ENCODE measurements around the gene MYLK. TPM values are rescaled to one million over a fixed set of nuclear protein-coding genes. Genes with fewer than 3 reads are reported as not detected.
A peak's percentile ranks its signal among the peaks of the same experiment; 100 is the strongest.

Gene MYLK
- total RNA-seq, 2 experiments from 2014 or later, result not detected

- CTCF ChIA-PET, result interaction anchor here (0.6 kb wide), 1 partner anchor 18 kb away, joined by 3 read pairs; no protein-coding TSS in a partner anchor
- H3K9me3 Mint-ChIP-seq, result peaks cover 5% of the 10 kb centered on the region
- no peaks in the 10 kb centered on the region for H3K4me1 Mint-ChIP-seq (ENCODE audit: low read depth)
- H3K4me3 Mint-ChIP-seq, result no peak overlapping the region
- no peak for DNase-seq
- no peak overlapping the region for H3K27ac Mint-ChIP-seq
- H3K36me3 Mint-ChIP-seq (ENCODE audit: low read depth), result no peaks in the 10 kb centered on the region
- peaks cover 7% of the 10 kb centered on the region for H3K27me3 Mint-ChIP-seq (ENCODE audit: low read depth)
- intact Hi-C loops (cut with micrococcal nuclease), result no loop called here
These were observed 225.8 kb downstream of the MYLK start for GRCh38 chr3:123658118-123658851.

GRCh38 chr3:123657568-123657967, 226.6 kb downstream of the MYLK start:
- Mint-ChIP-seq H3K36me3 (ENCODE audit: low read depth) (no peaks in the 10 kb centered on the region), H3K9me3 (peaks cover 5% of the 10 kb centered on the region), H3K4me1 (ENCODE audit: low read depth) (no peaks in the 10 kb centered on the region), H3K27me3 (ENCODE audit: low read depth) (peaks cover 2% of the 10 kb centered on the region), H3K27ac (no peak overlapping the region), H3K4me3 (no peak overlapping the region)
- no peak for DNase-seq
- CTCF ChIA-PET, result interaction anchor here (0.6 kb wide), 1 partner anchor 17 kb away, joined by 3 read pairs; no protein-coding TSS in a partner anchor
- intact Hi-C loops (cut with micrococcal nuclease), result no loop called here

GRCh38 chr3:123657111-123657510, 227.0 kb downstream of the MYLK start:
- Mint-ChIP-seq H3K9me3 (peaks cover 5% of the 10 kb centered on the region), H3K36me3 (ENCODE audit: low read depth) (no peaks in the 10 kb centered on the region), H3K27ac (no peak overlapping the region), H3K27me3 (ENCODE audit: low read depth) (peaks cover 2% of the 10 kb centered on the region), H3K4me1 (ENCODE audit: low read depth) (no peaks in the 10 kb centered on the region), H3K4me3 (no peak overlapping the region)
- intact Hi-C loops (cut with micrococcal nuclease), result no loop called here
- no peak for DNase-seq
- CTCF ChIA-PET, result interaction anchor here (5.6 to 5.7 kb wide), 2 partner anchors 15 to 66 kb away, joined by 46 to 55 read pairs; no protein-coding TSS in a partner anchor

GRCh38 chr3:123656691-123657090, 227.4 kb downstream of the MYLK start:
- intact Hi-C loops (cut with micrococcal nuclease), result no loop called here
- Mint-ChIP-seq H3K27ac (no peak overlapping the region), H3K4me3 (no peak overlapping the region), H3K27me3 (ENCODE audit: low read depth) (peaks cover 2% of the 10 kb centered on the region), H3K9me3 (peaks cover 5% of the 10 kb centered on the region), H3K4me1 (ENCODE audit: low read depth) (no peaks in the 10 kb centered on the region), H3K36me3 (ENCODE audit: low read depth) (no peaks in the 10 kb centered on the region)
- CTCF ChIA-PET, result interaction anchor here (0.6 to 5.7 kb wide), 3 partner anchors 14 to 323 kb away, joined by 3 to 55 read pairs (median 46); no protein-coding TSS in a partner anchor
- peak; percentile 27 for DNase-seq

- intact Hi-C loops (cut with micrococcal nuclease), result no loop called here
- no peaks in the 10 kb centered on the region for H3K4me1 Mint-ChIP-seq (ENCODE audit: low read depth)
- H3K27me3 Mint-ChIP-seq (ENCODE audit: low read depth), result peaks cover 2% of the 10 kb centered on the region
- CTCF ChIA-PET, result interaction anchor here (0.5 to 5.7 kb wide), 5 partner anchors 14 to 376 kb away, joined by 3 to 55 read pairs (median 6); partner anchors contain the start of gene KALRN
- H3K27ac Mint-ChIP-seq, result no peak overlapping the region
- no peak overlapping the region for H3K4me3 Mint-ChIP-seq
- no peaks in the 10 kb centered on the region for H3K36me3 Mint-ChIP-seq (ENCODE audit: low read depth)
- no peak for DNase-seq
- peaks cover 5% of the 10 kb centered on the region for H3K9me3 Mint-ChIP-seq
These were observed 227.9 kb downstream of the MYLK start for GRCh38 chr3:123656274-123656673.

GRCh38 chr3:123655400-123655799, 228.7 kb downstream of the MYLK start:
- Mint-ChIP-seq H3K4me1 (ENCODE audit: low read depth) (no peaks in the 10 kb centered on the region), H3K4me3 (no peak overlapping the region), H3K27ac (no peak overlapping the region), H3K9me3 (peaks cover 5% of the 10 kb centered on the region), H3K36me3 (ENCODE audit: low read depth) (no peaks in the 10 kb centered on the region), H3K27me3 (ENCODE audit: low read depth) (peaks cover 2% of the 10 kb centered on the region)
- no peak for DNase-seq
- intact Hi-C loops (cut with micrococcal nuclease), result no loop called here
- CTCF ChIA-PET, result interaction anchor here (0.5 to 5.7 kb wide), 5 partner anchors 13 to 377 kb away, joined by 3 to 55 read pairs (median 6); partner anchors contain the start of gene KALRN

GRCh38 chr3:123653221-123653682, 230.9 kb downstream of the MYLK start:
- Mint-ChIP-seq H3K36me3 (ENCODE audit: low read depth) (no peaks in the 10 kb centered on the region), H3K4me1 (ENCODE audit: low read depth) (no peaks in the 10 kb centered on the region)
- intact Hi-C loops (cut with micrococcal nuclease), result no loop called here

GRCh38 chr3:123652342-123652984, 231.7 kb downstream of the MYLK start:
- DNase-seq, result peak; percentile 63
- Mint-ChIP-seq H3K36me3 (ENCODE audit: low read depth) (no peaks in the 10 kb centered on the region), H3K9me3 (peaks cover 5% of the 10 kb centered on the region), H3K27me3 (ENCODE audit: low read depth) (peaks cover 2% of the 10 kb centered on the region), H3K27ac (no peak overlapping the region), H3K4me3 (no peak overlapping the region), H3K4me1 (ENCODE audit: low read depth) (no peaks in the 10 kb centered on the region)
- CTCF ChIA-PET, result interaction anchor here (0.6 to 5.7 kb wide), 20 partner anchors 8 to 427 kb away, joined by 3 to 55 read pairs (median 4); no protein-coding TSS in a partner anchor
- intact Hi-C loops (cut with micrococcal nuclease), result loop anchor here (1.0 kb wide), 2 partner anchors 67 to 71 kb away; no protein-coding TSS in a partner anchor

More at GRCh38 chr3:123653221-123653682, 230.9 kb downstream of the MYLK start:
- DNase-seq, result no peak
- CTCF ChIA-PET, result interaction anchor here (0.8 to 5.7 kb wide), 8 partner anchors 8 to 95 kb away, joined by 3 to 55 read pairs (median 6); no protein-coding TSS in a partner anchor
- peaks cover 2% of the 10 kb centered on the region for H3K27me3 Mint-ChIP-seq (ENCODE audit: low read depth)
- H3K27ac Mint-ChIP-seq, result no peak overlapping the region
- peaks cover 5% of the 10 kb centered on the region for H3K9me3 Mint-ChIP-seq
- H3K4me3 Mint-ChIP-seq, result no peak overlapping the region

GRCh38 chr3:123651449-123652341, 232.4 kb downstream of the MYLK start:
- no peaks in the 10 kb centered on the region for H3K9me3 Mint-ChIP-seq
- no peaks in the 10 kb centered on the region for H3K27me3 Mint-ChIP-seq (ENCODE audit: low read depth)
- no peaks in the 10 kb centered on the region for H3K4me1 Mint-ChIP-seq (ENCODE audit: low read depth)
- no peak overlapping the region for H3K27ac Mint-ChIP-seq
- H3K4me3 Mint-ChIP-seq, result no peak overlapping the region
- no peaks in the 10 kb centered on the region for H3K36me3 Mint-ChIP-seq (ENCODE audit: low read depth)
- intact Hi-C loops (cut with micrococcal nuclease), result loop anchor here (1.0 kb wide), 2 partner anchors 68 to 72 kb away; no protein-coding TSS in a partner anchor
- DNase-seq, result no peak
- CTCF ChIA-PET, result interaction anchor here (0.6 to 5.7 kb wide), 19 partner anchors 8 to 428 kb away, joined by 3 to 55 read pairs (median 4); no protein-coding TSS in a partner anchor

GRCh38 chr3:123650101-123650500, 234.0 kb downstream of the MYLK start:
- intact Hi-C loops (cut with micrococcal nuclease), result no loop called here
- Mint-ChIP-seq H3K9me3 (no peaks in the 10 kb centered on the region), H3K27ac (no peak overlapping the region), H3K36me3 (ENCODE audit: low read depth) (no peaks in the 10 kb centered on the region), H3K4me1 (ENCODE audit: low read depth) (no peaks in the 10 kb centered on the region), H3K27me3 (ENCODE audit: low read depth) (no peaks in the 10 kb centered on the region), H3K4me3 (no peak overlapping the region)
- no peak for DNase-seq
- CTCF ChIA-PET, result interaction anchor here (1.1 to 3.2 kb wide), 2 partner anchors 8 to 73 kb away, joined by 4 to 14 read pairs; no protein-coding TSS in a partner anchor

GRCh38 chr3:123648696-123649405, 235.3 kb downstream of the MYLK start:
- no peaks in the 10 kb centered on the region for H3K4me1 Mint-ChIP-seq (ENCODE audit: low read depth)
- intact Hi-C loops (cut with micrococcal nuclease), result loop anchor here (10.0 kb wide), 1 partner anchor 336 kb away; no protein-coding TSS in a partner anchor
- no peaks in the 10 kb centered on the region for H3K36me3 Mint-ChIP-seq (ENCODE audit: low read depth)
- no peak overlapping the region for H3K4me3 Mint-ChIP-seq
- H3K27me3 Mint-ChIP-seq (ENCODE audit: low read depth), result no peaks in the 10 kb centered on the region
- DNase-seq, result no peak
- CTCF ChIA-PET, result interaction anchor here (0.6 to 3.2 kb wide), 2 partner anchors 74 to 743 kb away, joined by 3 to 14 read pairs; no protein-coding TSS in a partner anchor
- H3K27ac Mint-ChIP-seq, result no peak overlapping the region
- H3K9me3 Mint-ChIP-seq, result no peaks in the 10 kb centered on the region

Data from activated naive CD4-positive, alpha-beta T cell treated with anti-CD3 and anti-CD28 coated beads for 36 hours (primary cell).